Stimulated activated CD4-positive, alpha-beta T cell treated with anti-CD3 and anti-CD28 coated beads, Interleukin-1b, Interleukin-23, amount 100 ng/mL, for 4 hours (primary cell): Measurements from ENCODE around the gene DPYSL3.
"Not testable (repeated sequence)": the region's sequence is repeated elsewhere in the genome, so short reads cannot be mapped to it uniquely, and the experiment has no call there.

Experiments
- DNase-seq, 2 donors: peaks; one replicate each; pipeline ENCODE4 v3.0.0-alpha.2; 2020; ENCODE audit warnings: low read depth in 2 of 2

Gene DPYSL3

DNA sequence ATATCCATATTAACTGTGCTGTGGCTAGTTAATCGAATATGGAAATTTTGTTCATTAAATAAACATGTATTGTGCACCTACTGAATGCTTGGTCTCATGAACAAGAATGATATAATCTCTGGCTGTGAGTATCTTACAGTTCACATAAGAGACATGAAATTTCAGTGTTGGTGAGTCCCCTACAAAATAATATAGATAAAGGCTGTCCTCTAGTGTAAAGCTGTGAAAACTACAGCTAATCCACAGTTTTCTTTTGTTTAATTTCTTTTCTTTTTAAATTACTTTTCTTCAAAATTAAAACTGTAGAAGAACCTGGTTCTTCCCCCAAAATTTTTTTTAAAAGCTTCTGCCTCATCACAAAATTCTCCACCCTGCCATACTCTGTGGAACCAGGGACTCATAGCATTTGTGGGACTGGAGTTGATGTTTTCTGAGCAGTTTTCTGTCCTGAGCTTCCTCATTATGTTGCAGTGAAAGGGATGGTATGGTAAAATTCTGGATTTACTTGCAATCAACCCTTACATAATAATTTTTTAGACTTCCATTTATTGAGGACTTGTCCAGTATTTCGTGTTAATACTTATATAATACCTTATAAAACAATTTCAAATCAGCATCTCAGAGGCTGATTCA is 140.0 kb downstream of the DPYSL3 start:
- DNase-seq = no peak

DNA sequence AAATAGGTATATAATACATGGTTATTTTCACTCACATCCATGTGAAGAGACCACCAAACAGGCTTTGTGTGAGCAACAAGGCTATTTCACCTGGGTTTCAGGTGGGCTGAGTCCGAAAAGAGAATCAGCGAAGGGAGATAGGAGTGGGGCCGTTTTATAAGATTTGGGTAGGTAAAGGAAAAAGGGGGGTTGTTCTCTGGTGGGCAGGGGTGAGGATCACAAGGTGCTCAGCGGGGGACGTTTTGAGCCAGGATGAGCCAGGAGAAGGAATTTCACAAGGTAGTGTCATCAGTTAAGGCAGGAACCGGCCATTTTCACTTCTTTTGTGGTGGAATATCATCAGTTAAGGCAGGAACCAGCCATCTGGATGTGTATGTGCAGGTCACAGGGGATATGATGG is 142.5 kb downstream of the DPYSL3 start:
- DNase-seq = not testable (repeated sequence)

DNA sequence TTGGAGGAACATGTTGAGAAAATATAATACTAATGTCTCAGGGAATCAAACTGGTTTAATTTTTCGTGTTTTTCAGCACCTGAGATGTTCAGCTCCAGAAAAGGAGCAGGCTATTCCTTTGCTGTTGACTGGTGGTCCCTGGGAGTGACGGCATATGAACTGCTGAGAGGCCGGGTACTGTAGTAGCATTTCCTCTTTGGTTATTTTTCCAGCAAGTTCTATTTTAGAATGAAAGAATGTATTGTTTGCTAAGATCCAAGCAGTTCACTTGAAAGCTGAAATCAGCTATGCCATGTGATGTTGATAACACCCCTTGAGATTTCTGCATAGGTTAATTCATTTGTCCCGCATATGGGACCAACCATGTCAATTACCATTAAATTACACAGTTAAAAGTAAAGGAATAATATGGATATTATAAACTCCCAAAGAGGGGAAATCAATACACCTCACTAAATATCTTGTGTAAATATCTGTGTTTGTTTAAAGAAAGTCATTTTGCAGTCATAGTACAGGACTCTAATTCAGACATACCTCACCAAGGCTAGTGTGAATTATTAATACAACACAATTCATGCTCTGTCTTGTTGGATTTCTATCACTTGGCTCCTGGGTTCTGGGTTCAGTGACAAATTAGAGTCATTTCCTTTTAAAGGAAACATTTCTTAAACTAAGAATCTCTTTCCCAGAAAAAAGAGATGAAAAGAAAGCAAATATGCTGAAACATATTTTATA is 148.3 kb downstream of the DPYSL3 start:
- no peak for DNase-seq

DNA sequence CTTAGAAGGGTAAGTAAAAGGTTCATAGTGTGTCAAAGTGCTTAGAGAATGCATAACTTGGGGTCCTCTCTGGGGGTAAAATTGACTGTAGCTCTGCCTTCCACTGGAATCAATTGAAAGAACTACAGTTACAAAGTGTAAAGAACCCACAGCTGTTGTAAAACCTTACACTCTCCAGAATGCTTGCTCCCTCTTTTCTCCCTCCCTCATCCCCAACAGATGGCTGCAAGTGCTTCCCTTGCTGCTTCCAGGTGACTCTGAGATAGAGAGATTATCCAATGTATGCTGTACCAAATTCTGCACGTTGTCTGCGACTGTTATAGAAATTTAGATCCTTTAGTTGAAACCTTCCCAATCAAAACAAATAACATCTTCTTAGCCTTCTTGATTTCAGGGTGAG is 149.1 kb downstream of the DPYSL3 start:
- DNase-seq = no peak

DNA sequence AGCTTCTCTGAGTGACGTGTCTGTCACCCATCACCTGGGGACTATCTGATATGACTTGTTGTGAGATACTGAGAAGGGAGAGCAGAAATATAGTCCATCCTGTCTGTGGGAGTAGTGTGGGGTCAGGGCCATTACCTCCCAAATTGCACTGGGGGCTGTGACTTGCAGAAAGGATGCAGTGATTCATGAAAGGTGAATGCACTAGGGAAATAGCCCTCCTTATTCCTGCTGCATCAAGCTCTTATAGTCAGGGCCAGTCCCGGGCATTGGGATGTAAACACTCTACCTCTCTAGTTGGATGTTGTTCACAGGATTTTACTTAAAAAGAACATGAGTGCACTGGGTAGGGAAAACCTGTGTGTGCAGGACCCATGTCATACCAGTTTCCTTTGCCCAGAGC is 150.3 kb downstream of the DPYSL3 start:
- no peak for DNase-seq

DNA sequence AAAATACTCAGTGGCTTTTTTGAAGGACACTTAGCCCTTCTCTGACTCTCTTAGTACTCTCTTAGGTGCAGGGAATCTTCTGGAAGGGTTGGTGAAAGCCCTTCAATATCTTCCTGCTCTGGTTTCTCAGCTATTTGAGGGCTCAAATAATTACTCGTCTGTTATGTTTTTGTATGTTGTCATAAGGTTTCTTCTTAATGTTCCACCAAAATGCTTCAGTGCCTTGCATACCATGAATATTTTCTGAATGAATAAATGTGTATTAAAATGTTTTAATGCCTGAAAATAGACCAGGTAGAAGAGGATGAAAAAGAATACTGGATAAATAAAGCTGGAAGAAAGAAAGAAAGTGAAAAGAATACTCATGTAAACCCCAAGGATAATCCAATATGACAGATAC is 150.8 kb downstream of the DPYSL3 start:
- DNase-seq = no peak

DNA sequence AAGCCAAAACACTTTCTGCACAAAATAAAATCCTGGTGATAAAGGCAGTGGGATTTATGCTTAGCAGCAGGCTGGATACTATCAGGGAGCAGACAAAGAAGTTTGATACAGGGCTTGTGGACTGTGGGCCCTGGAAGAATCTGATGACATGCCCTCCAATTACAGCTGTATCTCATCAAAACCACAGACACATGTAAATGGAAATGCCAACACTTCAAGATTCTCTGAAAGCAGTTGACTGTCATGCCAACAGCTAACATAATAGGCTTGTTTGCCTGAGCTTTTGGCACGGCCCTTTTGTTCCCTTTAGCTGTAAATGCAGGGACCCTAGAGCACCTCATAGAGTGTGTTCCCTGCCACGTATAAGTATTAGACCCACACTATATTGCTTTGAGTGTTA is 160.6 kb downstream of the DPYSL3 start:
- no peak for DNase-seq

DNA sequence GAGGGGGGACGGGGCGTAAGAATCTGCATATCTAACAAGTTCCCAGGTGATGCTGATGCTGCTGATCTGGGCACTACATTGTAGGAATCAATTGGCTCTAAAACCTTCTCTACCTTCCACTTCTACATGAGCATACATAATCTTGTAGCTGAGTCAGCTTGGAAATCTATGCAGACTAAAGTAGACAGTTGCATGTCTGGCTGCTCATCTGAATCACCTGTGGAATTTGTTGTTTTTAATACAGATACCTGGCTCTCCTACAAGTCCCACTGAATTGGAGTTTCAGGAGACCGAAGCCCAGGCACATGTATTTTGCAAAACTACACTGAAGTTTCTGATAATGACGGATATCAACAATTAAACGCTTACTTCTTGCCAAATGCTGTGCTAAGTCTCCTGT is 161.4 kb downstream of the DPYSL3 start:
- no peak for DNase-seq

DNA sequence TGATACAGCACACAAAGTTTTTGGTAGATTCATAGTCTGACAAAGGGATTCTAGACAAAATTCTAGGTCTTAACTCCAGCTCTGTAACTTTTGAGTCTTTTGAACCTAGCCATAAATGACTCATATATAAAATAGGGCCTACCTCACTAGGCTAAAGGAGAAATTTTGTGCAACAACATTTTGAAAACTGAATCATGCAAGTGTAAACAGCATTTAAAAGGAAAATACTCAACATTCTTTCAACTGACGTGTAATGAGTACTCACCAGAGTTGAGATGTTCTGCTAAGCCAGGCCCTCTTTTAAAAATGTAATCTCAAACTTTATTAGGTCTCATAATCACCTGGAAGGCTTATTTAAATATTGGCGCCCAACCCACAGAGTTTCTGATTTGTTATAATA is 161.8 kb downstream of the DPYSL3 start:
- DNase-seq = no peak

DNA sequence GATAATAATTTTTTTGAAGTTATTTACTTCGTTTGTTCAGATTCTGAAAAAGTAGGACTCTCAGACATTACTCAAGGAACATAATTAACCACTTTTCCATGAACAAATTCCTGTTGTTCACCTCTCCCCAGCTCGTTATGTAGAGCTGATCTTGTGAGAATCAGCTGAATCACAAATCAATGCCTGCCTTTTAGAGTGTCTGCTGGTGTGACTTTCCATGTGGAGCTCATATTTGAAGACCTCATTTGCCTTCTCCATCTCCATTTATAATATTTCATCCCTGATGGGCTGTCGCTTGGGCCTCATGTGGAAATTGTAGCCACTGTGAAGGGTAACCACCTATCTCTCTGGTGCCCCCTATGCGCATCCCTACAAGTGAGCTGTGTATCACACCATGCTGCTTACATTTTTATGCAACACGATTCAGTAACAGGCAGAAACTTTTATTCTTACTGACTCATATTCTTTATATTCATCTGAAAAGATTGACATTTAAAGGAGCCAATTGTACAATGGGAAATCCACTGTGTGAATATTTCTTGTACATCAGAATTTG is 163.8 kb downstream of the DPYSL3 start:
- DNase-seq = no peak

DNA sequence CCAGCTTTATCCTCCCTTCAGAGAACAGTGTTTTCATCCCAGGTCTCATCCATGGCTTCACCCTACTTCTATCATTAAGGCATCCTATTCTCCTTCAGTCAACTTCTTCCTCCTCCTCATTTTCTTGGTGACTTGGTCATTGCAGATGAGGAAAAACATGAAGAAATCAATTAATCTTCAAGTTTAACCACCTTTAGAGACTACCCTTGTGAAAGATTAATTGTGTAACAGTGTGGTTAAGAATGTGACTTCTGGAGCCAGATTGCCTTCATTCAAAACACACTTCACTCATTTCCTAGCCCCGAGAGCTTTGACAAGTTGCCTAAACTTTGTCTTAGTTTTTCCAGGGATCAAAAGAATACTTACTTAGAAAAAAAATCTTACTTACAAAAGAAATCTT is 165.0 kb downstream of the DPYSL3 start:
- no peak for DNase-seq

DNA sequence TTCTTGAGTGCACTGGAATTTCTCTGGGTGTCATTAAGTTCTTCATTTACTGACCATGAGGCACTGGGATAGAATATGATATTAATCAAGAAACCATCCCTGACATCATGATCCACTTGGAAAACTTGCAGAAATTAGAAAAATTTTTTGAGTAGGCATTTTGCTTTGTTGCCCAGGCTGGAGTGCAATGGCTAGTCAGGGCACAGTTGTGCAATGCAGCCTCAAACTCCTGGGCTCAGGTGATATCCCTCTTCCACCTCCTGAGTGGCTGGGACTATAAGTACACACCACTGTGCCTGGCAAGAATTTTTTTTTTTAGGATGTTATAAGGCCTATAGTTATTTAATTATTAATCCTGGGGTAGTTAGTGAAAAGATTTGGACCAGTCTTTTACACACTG is 168.5 kb downstream of the DPYSL3 start:
- no peak for DNase-seq

DNA sequence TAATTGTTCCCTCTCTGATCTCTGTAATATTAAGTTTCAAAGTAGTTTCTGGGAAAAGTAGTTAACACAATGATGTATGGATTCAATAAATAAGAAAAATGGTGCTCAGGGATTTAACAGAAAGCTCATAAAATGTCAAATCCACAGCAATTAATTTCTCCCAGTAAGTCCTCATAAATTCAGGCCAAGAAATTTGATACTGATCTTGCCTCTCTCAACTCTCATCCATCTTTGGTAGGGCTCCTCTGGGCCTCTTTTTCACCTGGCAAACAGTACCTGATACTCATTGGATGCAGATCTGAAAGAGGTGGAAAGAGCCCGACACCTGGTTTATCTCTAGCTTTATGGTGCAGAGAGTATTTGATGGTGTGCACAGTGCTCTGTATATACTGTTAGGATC is 168.9 kb downstream of the DPYSL3 start:
- no peak for DNase-seq
